ENCODE data around the gene MAPK1IP1L.

The MAPK1IP1L gene

DNA sequence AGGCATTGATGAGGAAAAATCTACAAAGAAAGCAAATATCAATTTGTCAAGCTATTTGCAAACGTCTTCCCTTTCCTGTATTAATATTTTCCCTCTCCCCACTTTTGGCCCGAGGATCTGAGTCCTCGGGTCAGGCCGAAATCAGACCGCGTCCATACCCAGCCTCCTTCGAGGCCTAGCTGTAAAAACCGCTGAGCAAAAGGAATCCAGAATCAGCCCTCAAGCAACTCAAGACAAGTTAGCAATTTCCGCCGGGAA is 353 bp upstream of the MAPK1IP1L start (continued):
- TF ChIP-seq, protein P1, sequence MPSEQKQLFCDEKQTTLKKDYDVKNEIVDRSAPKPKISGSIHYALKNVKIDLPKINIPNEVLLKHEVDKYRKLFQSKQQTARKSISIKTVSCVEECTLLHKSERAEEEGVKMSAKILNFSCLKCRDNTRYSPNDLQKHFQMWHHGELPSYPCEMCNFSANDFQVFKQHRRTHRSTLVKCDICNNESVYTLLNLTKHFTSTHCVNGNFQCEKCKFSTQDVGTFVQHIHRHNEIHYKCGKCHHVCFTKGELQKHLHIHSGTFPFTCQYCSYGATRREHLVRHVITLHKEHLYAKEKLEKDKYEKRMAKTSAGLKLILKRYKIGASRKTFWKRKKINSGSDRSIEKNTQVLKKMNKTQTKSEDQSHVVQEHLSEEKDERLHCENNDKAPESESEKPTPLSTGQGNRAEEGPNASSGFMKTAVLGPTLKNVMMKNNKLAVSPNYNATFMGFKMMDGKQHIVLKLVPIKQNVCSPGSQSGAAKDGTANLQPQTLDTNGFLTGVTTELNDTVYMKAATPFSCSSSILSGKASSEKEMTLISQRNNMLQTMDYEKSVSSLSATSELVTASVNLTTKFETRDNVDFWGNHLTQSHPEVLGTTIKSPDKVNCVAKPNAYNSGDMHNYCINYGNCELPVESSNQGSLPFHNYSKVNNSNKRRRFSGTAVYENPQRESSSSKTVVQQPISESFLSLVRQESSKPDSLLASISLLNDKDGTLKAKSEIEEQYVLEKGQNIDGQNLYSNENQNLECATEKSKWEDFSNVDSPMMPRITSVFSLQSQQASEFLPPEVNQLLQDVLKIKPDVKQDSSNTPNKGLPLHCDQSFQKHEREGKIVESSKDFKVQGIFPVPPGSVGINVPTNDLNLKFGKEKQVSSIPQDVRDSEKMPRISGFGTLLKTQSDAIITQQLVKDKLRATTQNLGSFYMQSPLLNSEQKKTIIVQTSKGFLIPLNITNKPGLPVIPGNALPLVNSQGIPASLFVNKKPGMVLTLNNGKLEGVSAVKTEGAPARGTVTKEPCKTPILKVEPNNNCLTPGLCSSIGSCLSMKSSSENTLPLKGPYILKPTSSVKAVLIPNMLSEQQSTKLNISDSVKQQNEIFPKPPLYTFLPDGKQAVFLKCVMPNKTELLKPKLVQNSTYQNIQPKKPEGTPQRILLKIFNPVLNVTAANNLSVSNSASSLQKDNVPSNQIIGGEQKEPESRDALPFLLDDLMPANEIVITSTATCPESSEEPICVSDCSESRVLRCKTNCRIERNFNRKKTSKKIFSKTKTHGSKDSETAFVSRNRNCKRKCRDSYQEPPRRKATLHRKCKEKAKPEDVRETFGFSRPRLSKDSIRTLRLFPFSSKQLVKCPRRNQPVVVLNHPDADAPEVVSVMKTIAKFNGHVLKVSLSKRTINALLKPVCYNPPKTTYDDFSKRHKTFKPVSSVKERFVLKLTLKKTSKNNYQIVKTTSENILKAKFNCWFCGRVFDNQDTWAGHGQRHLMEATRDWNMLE (tag by site-specific recombination; conservative IDR thresholded peaks at IDR 0.05; ENCODE audit: low read depth) = no peak; the same call in 1 of the 2 replicates
- TF ChIP-seq ZNF76 (tag by site-specific recombination; IDR thresholded peaks at IDR 0.05; ENCODE audit: borderline replicate concordance, low read depth) (no peak), ZNF629 (tag by site-specific recombination; IDR thresholded peaks at IDR 0.05) (no peak)
- TF ChIP-seq, protein P2, sequence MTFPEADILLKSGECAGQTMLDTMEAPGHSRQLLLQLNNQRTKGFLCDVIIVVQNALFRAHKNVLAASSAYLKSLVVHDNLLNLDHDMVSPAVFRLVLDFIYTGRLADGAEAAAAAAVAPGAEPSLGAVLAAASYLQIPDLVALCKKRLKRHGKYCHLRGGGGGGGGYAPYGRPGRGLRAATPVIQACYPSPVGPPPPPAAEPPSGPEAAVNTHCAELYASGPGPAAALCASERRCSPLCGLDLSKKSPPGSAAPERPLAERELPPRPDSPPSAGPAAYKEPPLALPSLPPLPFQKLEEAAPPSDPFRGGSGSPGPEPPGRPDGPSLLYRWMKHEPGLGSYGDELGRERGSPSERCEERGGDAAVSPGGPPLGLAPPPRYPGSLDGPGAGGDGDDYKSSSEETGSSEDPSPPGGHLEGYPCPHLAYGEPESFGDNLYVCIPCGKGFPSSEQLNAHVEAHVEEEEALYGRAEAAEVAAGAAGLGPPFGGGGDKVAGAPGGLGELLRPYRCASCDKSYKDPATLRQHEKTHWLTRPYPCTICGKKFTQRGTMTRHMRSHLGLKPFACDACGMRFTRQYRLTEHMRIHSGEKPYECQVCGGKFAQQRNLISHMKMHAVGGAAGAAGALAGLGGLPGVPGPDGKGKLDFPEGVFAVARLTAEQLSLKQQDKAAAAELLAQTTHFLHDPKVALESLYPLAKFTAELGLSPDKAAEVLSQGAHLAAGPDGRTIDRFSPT (tag by site-specific recombination; IDR thresholded peaks at IDR 0.05) = no peak
- TF ChIP-seq, protein P3, sequence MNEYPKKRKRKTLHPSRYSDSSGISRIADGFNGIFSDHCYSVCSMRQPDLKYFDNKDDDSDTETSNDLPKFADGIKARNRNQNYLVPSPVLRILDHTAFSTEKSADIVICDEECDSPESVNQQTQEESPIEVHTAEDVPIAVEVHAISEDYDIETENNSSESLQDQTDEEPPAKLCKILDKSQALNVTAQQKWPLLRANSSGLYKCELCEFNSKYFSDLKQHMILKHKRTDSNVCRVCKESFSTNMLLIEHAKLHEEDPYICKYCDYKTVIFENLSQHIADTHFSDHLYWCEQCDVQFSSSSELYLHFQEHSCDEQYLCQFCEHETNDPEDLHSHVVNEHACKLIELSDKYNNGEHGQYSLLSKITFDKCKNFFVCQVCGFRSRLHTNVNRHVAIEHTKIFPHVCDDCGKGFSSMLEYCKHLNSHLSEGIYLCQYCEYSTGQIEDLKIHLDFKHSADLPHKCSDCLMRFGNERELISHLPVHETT (tag by site-specific recombination; IDR thresholded peaks at IDR 0.05) = no peak
- TF ChIP-seq, protein P4, sequence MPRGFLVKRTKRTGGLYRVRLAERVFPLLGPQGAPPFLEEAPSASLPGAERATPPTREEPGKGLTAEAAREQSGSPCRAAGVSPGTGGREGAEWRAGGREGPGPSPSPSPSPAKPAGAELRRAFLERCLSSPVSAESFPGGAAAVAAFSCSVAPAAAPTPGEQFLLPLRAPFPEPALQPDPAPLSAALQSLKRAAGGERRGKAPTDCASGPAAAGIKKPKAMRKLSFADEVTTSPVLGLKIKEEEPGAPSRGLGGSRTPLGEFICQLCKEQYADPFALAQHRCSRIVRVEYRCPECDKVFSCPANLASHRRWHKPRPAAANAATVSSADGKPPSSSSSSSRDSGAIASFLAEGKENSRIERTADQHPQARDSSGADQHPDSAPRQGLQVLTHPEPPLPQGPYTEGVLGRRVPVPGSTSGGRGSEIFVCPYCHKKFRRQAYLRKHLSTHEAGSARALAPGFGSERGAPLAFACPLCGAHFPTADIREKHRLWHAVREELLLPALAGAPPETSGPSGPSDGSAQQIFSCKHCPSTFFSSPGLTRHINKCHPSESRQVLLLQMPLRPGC (tag by site-specific recombination; IDR thresholded peaks at IDR 0.05) = no peak
- TF ChIP-seq, protein P5, sequence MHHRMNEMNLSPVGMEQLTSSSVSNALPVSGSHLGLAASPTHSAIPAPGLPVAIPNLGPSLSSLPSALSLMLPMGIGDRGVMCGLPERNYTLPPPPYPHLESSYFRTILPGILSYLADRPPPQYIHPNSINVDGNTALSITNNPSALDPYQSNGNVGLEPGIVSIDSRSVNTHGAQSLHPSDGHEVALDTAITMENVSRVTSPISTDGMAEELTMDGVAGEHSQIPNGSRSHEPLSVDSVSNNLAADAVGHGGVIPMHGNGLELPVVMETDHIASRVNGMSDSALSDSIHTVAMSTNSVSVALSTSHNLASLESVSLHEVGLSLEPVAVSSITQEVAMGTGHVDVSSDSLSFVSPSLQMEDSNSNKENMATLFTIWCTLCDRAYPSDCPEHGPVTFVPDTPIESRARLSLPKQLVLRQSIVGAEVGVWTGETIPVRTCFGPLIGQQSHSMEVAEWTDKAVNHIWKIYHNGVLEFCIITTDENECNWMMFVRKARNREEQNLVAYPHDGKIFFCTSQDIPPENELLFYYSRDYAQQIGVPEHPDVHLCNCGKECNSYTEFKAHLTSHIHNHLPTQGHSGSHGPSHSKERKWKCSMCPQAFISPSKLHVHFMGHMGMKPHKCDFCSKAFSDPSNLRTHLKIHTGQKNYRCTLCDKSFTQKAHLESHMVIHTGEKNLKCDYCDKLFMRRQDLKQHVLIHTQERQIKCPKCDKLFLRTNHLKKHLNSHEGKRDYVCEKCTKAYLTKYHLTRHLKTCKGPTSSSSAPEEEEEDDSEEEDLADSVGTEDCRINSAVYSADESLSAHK (tag by site-specific recombination; IDR thresholded peaks at IDR 0.05) = no peak

DNA sequence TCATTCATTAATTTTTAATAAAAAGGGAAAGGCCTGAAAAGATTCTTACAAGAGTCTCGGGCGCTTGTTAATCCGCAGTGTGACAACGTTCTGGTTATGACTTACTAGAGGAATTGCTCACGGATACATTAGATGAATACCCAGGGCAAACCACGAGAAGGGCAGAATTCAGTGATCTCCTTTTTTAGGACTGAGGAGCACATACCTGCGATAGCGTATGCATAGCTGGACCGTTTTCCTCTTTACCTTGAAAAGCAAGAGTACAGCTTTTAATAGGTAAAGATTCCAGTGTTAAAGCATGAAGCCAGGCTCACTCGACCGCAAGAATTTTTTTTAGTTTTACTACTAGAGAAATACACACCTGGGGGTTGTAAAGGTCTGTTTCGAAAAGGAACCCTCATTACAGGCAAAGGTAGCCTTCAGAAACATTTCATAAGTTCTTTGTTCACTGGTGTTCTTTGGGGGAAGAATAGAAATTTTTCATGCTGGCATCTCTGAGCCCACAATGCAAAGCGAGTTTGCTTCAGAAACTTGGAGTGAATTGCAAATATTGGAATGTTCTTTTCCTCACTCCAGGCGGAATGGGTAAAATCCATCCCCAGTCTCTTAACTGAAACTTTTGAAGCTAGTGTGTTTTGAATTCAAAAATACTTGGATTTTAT is 953 bp downstream of the MAPK1IP1L start:
- Histone ChIP-seq H3K27ac (ENCODE audit: extremely low read depth, low read depth, low read length) (peak overlapping the region; percentile 97), H3K4me1 (ENCODE audit: control insufficient read depth, insufficient read depth, low read length) (peaks cover 3% of the 10 kb centered on the region; the same call in 1 of the 2 replicates), H3K4me3 (ENCODE audit: low read depth, low read length) (peak overlapping the region; percentile 100), H3K9me3 (ENCODE audit: control insufficient read depth, insufficient read depth, low read depth, low read length) (no peaks in the 10 kb centered on the region), H3K36me3 (ENCODE audit: control insufficient read depth in 2 of 2, insufficient read depth in 1 of 2, low read length in 2 of 2) (peaks cover 24 to 29% of the 10 kb centered on the region in 2 experiments)
- ChIA-PET CTCF (interaction anchor here (0.5 to 3.1 kb wide), 7 partner anchors 10 to 137 kb away, joined by 3 to 11 read pairs (median 3); no protein-coding TSS in a partner anchor), POLR2A (interaction anchor here (0.9 to 3.3 kb wide), 8 partner anchors 8 to 286 kb away, joined by 3 to 47 read pairs (median 6); partner anchors contain the start of genes SOCS4 and WDHD1)
- TF ChIP-seq, protein P6, sequence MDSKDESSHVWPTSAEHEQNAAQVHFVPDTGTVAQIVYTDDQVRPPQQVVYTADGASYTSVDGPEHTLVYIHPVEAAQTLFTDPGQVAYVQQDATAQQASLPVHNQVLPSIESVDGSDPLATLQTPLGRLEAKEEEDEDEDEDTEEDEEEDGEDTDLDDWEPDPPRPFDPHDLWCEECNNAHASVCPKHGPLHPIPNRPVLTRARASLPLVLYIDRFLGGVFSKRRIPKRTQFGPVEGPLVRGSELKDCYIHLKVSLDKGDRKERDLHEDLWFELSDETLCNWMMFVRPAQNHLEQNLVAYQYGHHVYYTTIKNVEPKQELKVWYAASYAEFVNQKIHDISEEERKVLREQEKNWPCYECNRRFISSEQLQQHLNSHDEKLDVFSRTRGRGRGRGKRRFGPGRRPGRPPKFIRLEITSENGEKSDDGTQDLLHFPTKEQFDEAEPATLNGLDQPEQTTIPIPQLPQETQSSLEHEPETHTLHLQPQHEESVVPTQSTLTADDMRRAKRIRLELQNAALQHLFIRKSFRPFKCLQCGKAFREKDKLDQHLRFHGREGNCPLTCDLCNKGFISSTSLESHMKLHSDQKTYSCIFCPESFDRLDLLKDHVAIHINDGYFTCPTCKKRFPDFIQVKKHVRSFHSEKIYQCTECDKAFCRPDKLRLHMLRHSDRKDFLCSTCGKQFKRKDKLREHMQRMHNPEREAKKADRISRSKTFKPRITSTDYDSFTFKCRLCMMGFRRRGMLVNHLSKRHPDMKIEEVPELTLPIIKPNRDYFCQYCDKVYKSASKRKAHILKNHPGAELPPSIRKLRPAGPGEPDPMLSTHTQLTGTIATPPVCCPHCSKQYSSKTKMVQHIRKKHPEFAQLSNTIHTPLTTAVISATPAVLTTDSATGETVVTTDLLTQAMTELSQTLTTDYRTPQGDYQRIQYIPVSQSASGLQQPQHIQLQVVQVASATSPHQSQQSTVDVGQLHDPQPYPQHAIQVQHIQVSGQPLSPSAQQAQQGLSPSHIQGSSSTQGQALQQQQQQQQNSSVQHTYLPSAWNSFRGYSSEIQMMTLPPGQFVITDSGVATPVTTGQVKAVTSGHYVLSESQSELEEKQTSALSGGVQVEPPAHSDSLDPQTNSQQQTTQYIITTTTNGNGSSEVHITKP (tag by site-specific recombination; IDR thresholded peaks at IDR 0.05) = 0 out of 2 replicates have a peak, but pooled peaks have one; percentile 12
- TF ChIP-seq ZSCAN16 (tag by site-specific recombination; IDR thresholded peaks at IDR 0.05) = no peak
